Measurements from ENCODE around the gene MMP24OS.

DNA sequence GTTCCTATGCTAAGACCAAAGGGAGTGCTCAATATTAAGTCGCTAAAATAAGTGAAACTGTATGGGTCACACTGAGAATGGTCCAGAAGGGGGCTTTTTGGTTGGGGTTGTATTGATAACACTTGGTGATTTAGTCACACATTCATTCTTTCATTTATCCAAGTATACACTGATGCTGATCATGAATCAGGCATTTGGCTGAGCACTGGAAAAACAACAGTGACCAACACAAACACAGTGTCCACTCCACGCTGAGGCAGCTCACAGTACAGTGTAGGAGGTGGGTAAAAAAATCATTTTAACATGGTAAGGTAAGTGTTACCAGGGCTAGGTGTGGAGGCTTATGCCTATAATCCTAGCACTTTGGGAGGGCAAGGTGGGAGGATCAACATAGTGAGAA is 23.5 kb upstream of the MMP24OS start:
- TF ChIP-seq POLR2A (IDR thresholded peaks at IDR 0.05) = no peak
- TF ChIP-seq, protein P1, sequence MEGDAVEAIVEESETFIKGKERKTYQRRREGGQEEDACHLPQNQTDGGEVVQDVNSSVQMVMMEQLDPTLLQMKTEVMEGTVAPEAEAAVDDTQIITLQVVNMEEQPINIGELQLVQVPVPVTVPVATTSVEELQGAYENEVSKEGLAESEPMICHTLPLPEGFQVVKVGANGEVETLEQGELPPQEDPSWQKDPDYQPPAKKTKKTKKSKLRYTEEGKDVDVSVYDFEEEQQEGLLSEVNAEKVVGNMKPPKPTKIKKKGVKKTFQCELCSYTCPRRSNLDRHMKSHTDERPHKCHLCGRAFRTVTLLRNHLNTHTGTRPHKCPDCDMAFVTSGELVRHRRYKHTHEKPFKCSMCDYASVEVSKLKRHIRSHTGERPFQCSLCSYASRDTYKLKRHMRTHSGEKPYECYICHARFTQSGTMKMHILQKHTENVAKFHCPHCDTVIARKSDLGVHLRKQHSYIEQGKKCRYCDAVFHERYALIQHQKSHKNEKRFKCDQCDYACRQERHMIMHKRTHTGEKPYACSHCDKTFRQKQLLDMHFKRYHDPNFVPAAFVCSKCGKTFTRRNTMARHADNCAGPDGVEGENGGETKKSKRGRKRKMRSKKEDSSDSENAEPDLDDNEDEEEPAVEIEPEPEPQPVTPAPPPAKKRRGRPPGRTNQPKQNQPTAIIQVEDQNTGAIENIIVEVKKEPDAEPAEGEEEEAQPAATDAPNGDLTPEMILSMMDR (IDR thresholded peaks at IDR 0.05) = no peak
